OCI-LY3 (cell line): Measurements from ENCODE around the gene MYO16.

ENCODE experiments used
- CTCF ChIP-seq: fragments of 200-600, 300-600 bp; sonication (generic); IDR thresholded peaks from 2 replicates; pipeline ENCODE4 v1.5.1; 2014; ENCODE audit warnings: antibody characterized with exemption, low read length, low read depth
- EZH2phosphoT487 ChIP-seq: fragments of 200-600 bp; shearing (Covaris generic); IDR thresholded peaks from 2 replicates; pipeline ENCODE4 v1.6.1; 2018; ENCODE audit warnings: antibody characterized with exemption, mixed run types, low read depth

GRCh38 chr13:109196948-109197347 is 567.5 kb downstream of the MYO16 start:
- 0 out of 2 replicates have a peak, but pooled peaks have one; percentile 6 for TF ChIP-seq CTCF
- TF ChIP-seq EZH2phosphoT487, result no peak
